ENCODE data around the gene MCRIP1. TPM values are rescaled to one million over a fixed set of nuclear protein-coding genes. Genes with fewer than 3 reads are reported as not detected.
A peak's percentile ranks its signal among the peaks of the same experiment; 100 is the strongest.

The MCRIP1 gene
- total and polyA plus RNA-seq, 2 of the 8 experiments (the other 6 are each of a cell fraction or from before 2014, with no cell fraction given), result 103 to 151 TPM

DNA sequence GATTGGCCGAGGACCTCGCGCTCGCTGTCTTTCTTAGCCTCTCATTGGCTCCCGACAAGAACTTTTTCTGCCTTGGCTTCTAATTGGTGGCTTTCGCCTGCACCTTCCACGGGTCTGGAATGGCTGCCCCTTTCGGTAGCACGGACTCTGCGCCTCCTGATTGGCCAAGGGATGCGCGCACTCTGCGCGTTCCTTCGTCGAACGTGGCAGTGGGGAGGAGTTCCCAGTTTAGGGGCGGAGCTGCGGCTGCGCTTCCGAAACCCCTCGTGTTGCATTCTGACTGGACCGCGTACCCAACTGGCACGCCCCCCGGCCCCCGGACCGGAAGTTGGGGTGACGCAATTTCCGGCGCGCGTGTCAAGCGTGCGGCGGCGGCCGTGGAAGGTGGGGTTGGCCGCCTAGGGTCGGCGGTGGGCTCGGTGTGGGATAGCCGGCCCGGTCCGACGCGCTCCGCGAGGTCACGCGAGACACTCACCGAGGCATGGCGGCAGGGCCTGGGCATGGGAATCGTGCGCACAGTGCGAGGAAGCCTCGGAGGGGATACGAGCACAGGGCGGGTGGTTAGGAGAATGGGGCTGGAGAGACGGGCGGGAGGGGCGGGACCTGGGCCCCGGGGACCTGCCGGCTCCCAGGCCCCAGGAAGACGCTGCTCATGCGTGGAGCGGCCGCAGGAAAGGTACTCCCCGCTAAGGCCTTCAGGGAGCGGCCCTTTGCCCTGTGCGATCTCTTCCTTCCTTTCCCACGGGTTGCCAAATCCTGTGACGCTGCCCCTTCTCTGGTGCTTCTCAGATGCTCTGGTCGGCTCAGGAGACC, 27.9 kb upstream of the MCRIP1 start (continued):
- TF ChIP-seq RBBP5 (IDR thresholded peaks at IDR 0.05; ENCODE audit: borderline replicate concordance, low read depth, low read length), result no peak
- no peak for TF ChIP-seq TEAD4 (IDR thresholded peaks at IDR 0.05; ENCODE audit: low read depth, low read length)
- TF ChIP-seq GTF2F1 (IDR thresholded peaks at IDR 0.05; ENCODE audit: borderline replicate concordance, low read depth, low read length), result no peak
- TF ChIP-seq, protein P1, sequence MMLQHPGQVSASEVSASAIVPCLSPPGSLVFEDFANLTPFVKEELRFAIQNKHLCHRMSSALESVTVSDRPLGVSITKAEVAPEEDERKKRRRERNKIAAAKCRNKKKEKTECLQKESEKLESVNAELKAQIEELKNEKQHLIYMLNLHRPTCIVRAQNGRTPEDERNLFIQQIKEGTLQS (IDR thresholded peaks at IDR 0.05; ENCODE audit: insufficient read depth, low read depth, low read length), result peak; percentile 79
- no peak for TF ChIP-seq RFX5 (IDR thresholded peaks at IDR 0.05; ENCODE audit: borderline replicate concordance, low read depth, low read length)
- TF ChIP-seq, protein P2, sequence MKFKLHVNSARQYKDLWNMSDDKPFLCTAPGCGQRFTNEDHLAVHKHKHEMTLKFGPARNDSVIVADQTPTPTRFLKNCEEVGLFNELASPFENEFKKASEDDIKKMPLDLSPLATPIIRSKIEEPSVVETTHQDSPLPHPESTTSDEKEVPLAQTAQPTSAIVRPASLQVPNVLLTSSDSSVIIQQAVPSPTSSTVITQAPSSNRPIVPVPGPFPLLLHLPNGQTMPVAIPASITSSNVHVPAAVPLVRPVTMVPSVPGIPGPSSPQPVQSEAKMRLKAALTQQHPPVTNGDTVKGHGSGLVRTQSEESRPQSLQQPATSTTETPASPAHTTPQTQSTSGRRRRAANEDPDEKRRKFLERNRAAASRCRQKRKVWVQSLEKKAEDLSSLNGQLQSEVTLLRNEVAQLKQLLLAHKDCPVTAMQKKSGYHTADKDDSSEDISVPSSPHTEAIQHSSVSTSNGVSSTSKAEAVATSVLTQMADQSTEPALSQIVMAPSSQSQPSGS (IDR thresholded peaks at IDR 0.05; ENCODE audit: low read length), result 0 out of 2 replicates have a peak, but pooled peaks have one; percentile 60
- TF ChIP-seq JUN (IDR thresholded peaks at IDR 0.05; ENCODE audit: low read depth, low read length), result no peak
- peak; percentile 48; the same call in 1 of the 2 replicates for TF ChIP-seq TBP (IDR thresholded peaks at IDR 0.05; ENCODE audit: low read depth, low read length)
- no peak for TF ChIP-seq CBX5 (IDR thresholded peaks at IDR 0.05; ENCODE audit: low read depth, low read length)
- TF ChIP-seq NANOG (IDR thresholded peaks at IDR 0.05; ENCODE audit: insufficient read depth, low read depth, low read length, poor library complexity, severe bottlenecking), result no peak
- TF ChIP-seq SUZ12 (IDR thresholded peaks at IDR 0.05; ENCODE audit: low read length), result no peak
- TF ChIP-seq RAD21 (IDR thresholded peaks at IDR 0.05 in 1 of 2, conservative IDR thresholded peaks at IDR 0.05 in 1 of 2; ENCODE audit: low read depth in 2 of 2, low read length in 2 of 2), result no peak
- TF ChIP-seq FOSL1 (IDR thresholded peaks at IDR 0.05; ENCODE audit: insufficient read depth, low read depth, low read length), result no peak
- TF ChIP-seq CREB1 (IDR thresholded peaks at IDR 0.05), result peak; percentile 91
- TF ChIP-seq SP2 (IDR thresholded peaks at IDR 0.05; ENCODE audit: low read length), result peak; percentile 42; the same call in 1 of the 2 replicates
- peak; percentile 68 for TF ChIP-seq TAF7 (optimal IDR thresholded peaks at IDR 0.05; ENCODE audit: borderline replicate concordance, low read depth, low read length)
- TF ChIP-seq KDM1A (IDR thresholded peaks at IDR 0.05; ENCODE audit: borderline replicate concordance, low read length), result no peak
- peak in 1 of 2 experiments; percentile 31; a peak in 1 of 4 replicates for TF ChIP-seq HDAC2 (IDR thresholded peaks at IDR 0.05; ENCODE audit: borderline replicate concordance in 1 of 2, low read depth in 2 of 2, low read length in 2 of 2)
- no peak for TF ChIP-seq SIRT6 (IDR thresholded peaks at IDR 0.05; ENCODE audit: low read length)
- TF ChIP-seq CHD2 (IDR thresholded peaks at IDR 0.05; ENCODE audit: low read length), result peak; percentile 97
- peak; percentile 83 for TF ChIP-seq TAF1 (IDR thresholded peaks at IDR 0.05; ENCODE audit: low read depth, low read length)

Measured in H1 (cell line).